Activated CD8-positive, alpha-beta memory T cell treated with anti-CD3 and anti-CD28 coated beads for 36 hours (primary cell): ENCODE measurements around the gene HECW1. TPM values are rescaled to one million over a fixed set of nuclear protein-coding genes. Genes with fewer than 3 reads are reported as not detected.

ENCODE experiments used
- CTCF ChIA-PET: fragments of 350-600 bp; sonication (Branson Sonifier 250); formaldehyde crosslinking; loops from one replicate; lab custom pipeline; 2021; ENCODE audit warnings: antibody characterized with exemption; lab: Charles Lee
- POLR2A ChIA-PET: fragments of 350-600 bp; sonication (Branson Sonifier 250); formaldehyde crosslinking; loops from one replicate; lab custom pipeline; 2021; ENCODE audit warnings: antibody characterized with exemption; lab: Charles Lee
- total RNA-seq, 2 experiments: library from RNA; stranded (reverse); gene quantifications; one replicate each; pipeline ENCODE4 v1.2.3, GENCODE V29; 2021

The HECW1 gene
- total RNA-seq, 2 experiments from 2014 or later: not detected

DNA sequence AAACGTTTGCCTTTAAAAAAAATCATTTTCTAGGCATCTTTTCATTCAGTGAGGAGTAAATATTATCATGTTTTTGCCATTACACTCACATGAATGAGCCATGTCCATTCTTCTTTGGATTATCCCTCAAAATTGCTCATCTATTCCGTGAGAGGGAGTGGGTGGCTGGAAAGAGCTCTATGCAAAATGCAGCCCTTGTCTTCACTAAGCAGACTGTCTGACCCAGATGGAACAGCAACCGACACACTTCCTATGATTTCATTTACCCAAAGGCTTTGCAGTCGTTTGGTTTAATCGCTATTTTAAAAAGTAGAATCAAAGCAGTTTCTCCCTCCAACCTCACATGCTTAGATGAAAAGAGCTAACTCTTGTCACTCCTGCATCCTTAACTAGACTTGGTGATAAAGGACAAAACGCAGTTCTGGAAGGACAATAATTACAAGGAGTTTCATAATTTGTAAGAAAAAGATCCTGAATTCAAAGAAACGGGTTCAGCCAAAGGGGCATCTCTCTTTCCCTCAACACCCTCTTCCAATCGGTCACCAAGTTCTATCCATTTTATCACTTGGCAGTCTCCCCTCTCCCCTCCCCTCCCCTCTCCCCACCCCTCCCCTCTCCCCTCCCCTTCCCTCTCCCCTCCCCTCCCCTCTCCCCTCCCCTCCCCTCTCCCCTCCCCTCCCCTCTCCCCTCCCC, 272.3 kb downstream of the HECW1 start:
- POLR2A ChIA-PET: no interaction called here
- CTCF ChIA-PET: no interaction called here

- POLR2A ChIA-PET: no interaction called here
- CTCF ChIA-PET: no interaction called here
These were observed 272.8 kb downstream of the HECW1 start for GRCh38 chr7:43385309-43385680.

DNA sequence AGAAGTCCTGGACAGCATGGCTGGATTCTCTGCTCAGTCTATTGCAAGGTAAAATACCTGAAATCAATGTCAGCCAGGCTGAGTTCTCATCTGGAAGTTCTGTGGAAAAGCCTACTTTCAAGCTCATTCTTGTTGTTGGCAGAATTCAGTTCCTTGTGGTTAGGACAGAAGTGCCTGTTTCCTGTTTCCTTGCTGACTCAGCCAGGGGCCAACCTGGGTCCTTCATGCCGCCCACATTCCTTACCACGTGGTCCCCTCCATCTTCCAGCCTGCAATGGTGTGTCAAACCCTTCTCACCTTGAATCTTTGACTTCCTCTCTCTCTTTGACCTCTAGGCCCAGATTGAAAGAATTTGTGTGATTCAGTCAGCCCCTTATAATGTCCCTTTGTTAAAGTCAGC, 273.4 kb downstream of the HECW1 start:
- CTCF ChIA-PET: no interaction called here
- POLR2A ChIA-PET: no interaction called here

GRCh38 chr7:43387932-43388331, 275.5 kb downstream of the HECW1 start:
- POLR2A ChIA-PET: no interaction called here
- CTCF ChIA-PET: no interaction called here

DNA sequence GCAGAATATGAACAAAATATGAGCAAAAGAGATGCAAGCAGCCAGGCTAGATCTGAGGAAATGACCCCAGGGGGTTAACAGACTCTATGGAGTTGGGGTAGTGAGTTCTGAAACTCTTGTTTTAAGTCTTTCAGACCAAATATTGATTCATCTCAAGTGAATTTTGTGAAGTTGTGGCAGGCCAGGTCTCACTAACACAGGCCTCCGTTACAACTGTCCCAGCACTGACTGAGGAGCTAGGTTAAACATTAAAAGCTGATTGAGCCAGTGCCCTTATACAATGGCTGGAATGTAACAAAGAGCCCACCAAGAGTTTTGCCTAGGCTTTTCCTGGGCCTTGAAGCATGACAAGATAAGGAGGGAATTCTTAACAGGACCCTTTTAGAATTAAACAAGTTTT, 278.1 kb downstream of the HECW1 start:
- POLR2A ChIA-PET: no interaction called here
- CTCF ChIA-PET: no interaction called here

- ChIA-PET CTCF (no interaction called here), POLR2A (no interaction called here)
These were observed 279.1 kb downstream of the HECW1 start for GRCh38 chr7:43391518-43391917.

GRCh38 chr7:43392638-43393330, 280.3 kb downstream of the HECW1 start:
- POLR2A ChIA-PET: no interaction called here
- CTCF ChIA-PET: no interaction called here

GRCh38 chr7:43394441-43395130, 282.1 kb downstream of the HECW1 start:
- POLR2A ChIA-PET: no interaction called here
- CTCF ChIA-PET: no interaction called here

- ChIA-PET POLR2A (no interaction called here), CTCF (no interaction called here)
These were observed 282.9 kb downstream of the HECW1 start for GRCh38 chr7:43395351-43395750.

GRCh38 chr7:43396187-43396740, 283.8 kb downstream of the HECW1 start:
- CTCF ChIA-PET: no interaction called here

GRCh38 chr7:43398831-43399230, 286.4 kb downstream of the HECW1 start:
- POLR2A ChIA-PET: no interaction called here
- CTCF ChIA-PET: no interaction called here

More at GRCh38 chr7:43396187-43396740, 283.8 kb downstream of the HECW1 start:
- POLR2A ChIA-PET: no interaction called here

- CTCF ChIA-PET: interaction anchor here (1.0 kb wide), 1 partner anchor 13 kb away, joined by 3 read pairs; no protein-coding TSS in a partner anchor
- POLR2A ChIA-PET: no interaction called here
These were observed 293.5 kb downstream of the HECW1 start for GRCh38 chr7:43405948-43406347.

GRCh38 chr7:43406961-43407360, 294.5 kb downstream of the HECW1 start:
- ChIA-PET POLR2A (no interaction called here), CTCF (no interaction called here)

- ChIA-PET CTCF (no interaction called here), POLR2A (no interaction called here)
These were observed 296.5 kb downstream of the HECW1 start for GRCh38 chr7:43408981-43409380.

DNA sequence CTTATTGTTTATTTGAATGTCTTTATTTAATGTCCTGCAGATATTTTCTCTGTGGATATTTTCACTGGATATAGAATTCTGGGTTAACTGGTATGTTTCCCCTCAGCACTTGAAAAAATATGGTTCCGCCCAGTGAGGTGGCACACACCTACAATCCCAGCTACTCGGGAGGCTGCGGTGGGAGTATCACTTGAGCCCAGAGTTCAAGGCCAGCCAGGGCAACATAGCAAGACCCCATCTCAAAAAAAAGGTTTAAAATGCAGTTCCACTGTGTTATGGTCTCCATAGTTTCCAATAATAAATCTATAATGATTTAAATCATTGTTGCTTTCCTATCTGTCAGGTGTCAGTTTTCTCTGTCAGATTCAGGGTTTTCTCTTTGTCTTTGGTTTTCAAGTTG, 305.0 kb downstream of the HECW1 start:
- POLR2A ChIA-PET: no interaction called here

DNA sequence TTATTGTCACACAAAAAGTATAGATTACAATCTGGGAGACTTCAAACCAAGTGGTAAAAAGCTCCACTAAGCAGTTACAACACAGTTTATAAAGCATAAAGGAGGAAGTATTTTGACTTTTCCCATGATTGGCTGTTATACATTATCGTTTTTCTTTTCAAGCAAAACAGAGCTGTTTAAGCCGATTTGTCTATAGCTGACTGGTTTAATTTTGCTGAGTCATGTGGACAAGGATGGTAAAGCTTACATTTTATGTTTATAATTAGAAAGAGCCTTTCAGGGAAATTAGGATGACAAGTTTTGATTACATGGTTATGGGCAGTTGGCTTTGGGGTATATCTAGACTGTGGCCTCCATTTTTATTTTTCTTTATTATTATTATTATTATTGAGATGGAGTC, 318.0 kb downstream of the HECW1 start:
- CTCF ChIA-PET: interaction anchor here (0.8 to 1.6 kb wide), 2 partner anchors 9 to 178 kb away, joined by 3 to 4 read pairs; no protein-coding TSS in a partner anchor
- POLR2A ChIA-PET: no interaction called here

More for the DNA sequence above, 305.0 kb downstream of the HECW1 start:
- CTCF ChIA-PET: no interaction called here

- CTCF ChIA-PET: interaction anchor here (0.7 to 1.6 kb wide), 2 partner anchors 115 to 179 kb away, joined by 3 read pairs; no protein-coding TSS in a partner anchor
These were observed 318.7 kb downstream of the HECW1 start for GRCh38 chr7:43431020-43431595.

DNA sequence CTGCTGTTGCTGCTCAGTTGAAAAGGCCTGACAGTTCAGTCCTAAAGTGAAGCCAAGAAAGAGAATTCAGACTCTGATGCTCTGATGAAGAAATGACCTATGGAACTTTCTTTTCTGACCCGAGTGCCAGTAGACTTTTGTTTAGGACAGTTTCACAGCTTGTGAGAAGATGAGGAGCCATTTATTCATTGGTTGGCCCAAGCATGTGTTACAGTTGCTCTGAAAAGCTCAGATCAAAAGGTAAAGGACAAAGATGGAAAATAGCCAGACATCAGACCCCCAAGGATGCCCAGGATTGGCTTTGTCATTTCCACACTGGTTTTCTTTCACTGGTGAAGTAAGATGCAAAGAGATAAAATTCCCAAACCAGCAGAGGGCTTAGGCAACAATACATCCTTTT, 321.2 kb downstream of the HECW1 start:
- POLR2A ChIA-PET: no interaction called here
- CTCF ChIA-PET: no interaction called here

More at GRCh38 chr7:43431020-43431595, 318.7 kb downstream of the HECW1 start:
- POLR2A ChIA-PET: no interaction called here

- POLR2A ChIA-PET: no interaction called here
- CTCF ChIA-PET: no interaction called here
These were observed 324.6 kb downstream of the HECW1 start for GRCh38 chr7:43437001-43437400.
